ENCODE data around the gene BAIAP2.

Gene BAIAP2

DNA sequence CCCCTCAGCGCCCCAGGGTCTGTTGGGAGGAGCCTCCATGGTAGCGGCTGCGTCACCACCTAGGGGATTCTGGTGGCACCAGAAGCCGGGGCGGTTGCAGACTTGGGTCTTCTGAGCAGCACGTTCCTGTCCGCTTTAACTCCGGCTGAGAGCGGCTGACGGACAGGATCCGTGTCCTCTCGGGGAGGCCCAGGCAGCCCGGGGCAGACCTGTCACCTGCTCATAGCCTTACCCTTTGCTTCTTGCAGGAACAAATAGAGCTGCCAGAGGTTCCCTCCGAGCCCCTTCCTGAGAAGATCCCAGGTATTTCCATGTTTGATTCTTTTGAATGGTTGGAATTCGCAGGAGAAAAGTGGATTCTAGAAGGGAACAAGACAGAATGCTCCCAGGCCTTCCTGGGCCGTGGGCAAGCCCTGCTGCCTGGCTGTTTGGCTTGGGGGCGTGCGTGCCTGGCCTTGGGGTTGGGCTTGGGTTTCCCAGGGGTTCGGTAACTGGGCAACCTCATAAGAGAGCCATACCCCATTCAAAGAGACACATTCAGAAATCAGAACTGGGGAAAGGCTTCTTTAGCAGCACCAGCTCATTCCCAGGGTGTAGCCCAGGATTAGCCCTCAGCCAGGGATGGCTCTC is 36.7 kb upstream of the BAIAP2 start:
- TF ChIP-seq ZFX (IDR thresholded peaks at IDR 0.05; ENCODE audit: borderline replicate concordance) = no peak
- TF ChIP-seq, protein P1, sequence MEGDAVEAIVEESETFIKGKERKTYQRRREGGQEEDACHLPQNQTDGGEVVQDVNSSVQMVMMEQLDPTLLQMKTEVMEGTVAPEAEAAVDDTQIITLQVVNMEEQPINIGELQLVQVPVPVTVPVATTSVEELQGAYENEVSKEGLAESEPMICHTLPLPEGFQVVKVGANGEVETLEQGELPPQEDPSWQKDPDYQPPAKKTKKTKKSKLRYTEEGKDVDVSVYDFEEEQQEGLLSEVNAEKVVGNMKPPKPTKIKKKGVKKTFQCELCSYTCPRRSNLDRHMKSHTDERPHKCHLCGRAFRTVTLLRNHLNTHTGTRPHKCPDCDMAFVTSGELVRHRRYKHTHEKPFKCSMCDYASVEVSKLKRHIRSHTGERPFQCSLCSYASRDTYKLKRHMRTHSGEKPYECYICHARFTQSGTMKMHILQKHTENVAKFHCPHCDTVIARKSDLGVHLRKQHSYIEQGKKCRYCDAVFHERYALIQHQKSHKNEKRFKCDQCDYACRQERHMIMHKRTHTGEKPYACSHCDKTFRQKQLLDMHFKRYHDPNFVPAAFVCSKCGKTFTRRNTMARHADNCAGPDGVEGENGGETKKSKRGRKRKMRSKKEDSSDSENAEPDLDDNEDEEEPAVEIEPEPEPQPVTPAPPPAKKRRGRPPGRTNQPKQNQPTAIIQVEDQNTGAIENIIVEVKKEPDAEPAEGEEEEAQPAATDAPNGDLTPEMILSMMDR (IDR thresholded peaks at IDR 0.05) = no peak
- no peak overlapping the region for H3K27ac ChIP-seq

DNA sequence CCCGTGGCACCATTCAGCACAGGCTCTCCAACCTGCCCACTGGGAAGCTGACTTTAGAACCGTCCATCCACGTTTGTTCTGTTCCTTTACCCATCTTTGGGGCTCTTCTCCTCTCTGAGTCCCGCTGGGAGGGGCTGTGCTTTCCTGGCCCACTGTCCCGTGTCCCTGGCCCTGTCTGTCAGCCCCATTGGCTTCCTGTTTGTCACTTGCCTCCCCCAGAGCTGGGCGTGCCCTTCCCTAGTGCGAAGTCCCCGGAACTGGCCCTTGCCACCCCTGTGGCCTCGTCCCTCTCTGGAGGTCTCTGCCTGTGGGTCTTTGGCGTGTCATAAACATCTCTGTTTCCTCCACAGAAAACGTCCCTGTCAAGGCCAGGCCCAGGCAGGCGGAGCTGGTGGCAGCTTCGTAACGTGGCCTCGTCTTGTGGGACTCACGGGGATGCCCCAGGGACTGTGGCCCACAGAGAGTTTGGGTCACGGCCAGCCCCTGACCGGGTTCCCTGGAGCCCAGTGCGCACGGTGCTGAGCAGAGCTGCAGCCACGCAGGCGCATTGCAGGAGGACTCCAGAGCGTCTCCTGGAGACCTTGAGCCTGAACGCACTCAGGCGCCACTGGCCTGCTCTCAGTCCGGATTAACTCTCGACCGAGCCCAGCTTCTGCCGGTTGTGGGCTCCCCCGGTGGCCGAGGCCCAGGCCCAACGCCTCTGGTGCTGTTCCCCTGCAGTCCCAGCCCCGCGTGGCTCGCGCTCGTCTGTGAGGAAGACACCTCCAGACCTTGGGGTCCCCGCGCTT is 36.0 kb upstream of the BAIAP2 start:
- no peak overlapping the region for H3K27ac ChIP-seq
- no peak for TF ChIP-seq ZFX (IDR thresholded peaks at IDR 0.05; ENCODE audit: borderline replicate concordance)
- TF ChIP-seq, protein P1 (IDR thresholded peaks at IDR 0.05) = no peak

DNA sequence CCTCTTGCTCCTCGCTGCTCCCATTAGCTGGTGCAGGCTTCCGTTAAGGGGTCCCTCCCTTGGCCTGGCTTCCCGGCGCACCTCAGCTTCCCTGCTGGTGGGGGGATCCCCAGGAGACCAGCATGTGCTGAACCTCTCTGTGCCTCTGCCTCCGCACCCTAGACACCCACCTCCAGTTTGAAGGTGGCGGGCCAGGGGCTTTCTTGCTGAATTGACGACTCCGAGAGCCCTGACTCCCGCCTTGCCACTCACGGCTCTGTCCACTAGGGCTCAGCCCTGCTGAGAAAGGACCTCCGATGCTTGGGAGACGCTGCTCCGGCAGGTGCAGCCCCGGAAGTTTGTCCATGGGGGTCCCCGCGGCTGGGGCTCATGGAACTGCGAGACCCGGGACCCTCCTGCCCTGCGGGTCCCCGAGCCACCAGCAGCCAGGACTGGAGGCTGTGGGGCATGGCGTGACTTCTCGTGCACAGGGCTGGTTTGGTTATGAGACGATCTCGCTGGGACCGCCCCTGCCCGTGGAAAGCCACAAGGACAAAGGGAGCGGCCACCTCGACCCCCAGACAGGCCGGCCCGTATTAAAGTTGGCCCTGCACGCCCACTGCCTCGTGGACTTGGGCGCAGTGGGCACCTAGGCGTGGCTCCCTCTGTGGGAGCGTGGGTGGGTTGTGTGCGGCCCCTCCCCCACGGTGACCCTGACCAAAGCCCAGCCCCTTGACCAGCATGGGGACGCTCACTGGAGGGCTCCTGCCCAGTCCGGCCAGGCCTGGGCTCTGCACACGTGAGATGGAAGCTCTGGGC is 35.2 kb upstream of the BAIAP2 start:
- H3K27ac ChIP-seq = no peak overlapping the region
- no peak for TF ChIP-seq ZFX (IDR thresholded peaks at IDR 0.05; ENCODE audit: borderline replicate concordance)
- TF ChIP-seq, protein P1 (IDR thresholded peaks at IDR 0.05) = no peak

DNA sequence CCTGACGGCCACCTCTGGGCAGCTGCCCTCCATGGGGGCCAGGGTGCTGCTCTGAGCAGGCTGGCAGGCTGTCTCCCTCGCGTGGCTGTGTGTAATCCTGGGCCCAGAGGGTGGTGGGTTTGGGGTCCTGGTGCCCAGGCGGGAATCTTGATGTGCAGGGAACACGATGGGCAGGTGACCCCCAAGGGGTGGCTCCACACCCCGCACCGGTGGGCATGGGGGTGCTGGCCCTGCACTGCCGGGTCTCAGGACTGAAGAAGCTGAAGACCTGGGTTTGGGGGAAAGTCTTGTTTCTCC is 34.7 kb upstream of the BAIAP2 start:
- TF ChIP-seq ZFX (IDR thresholded peaks at IDR 0.05; ENCODE audit: borderline replicate concordance) = no peak
- TF ChIP-seq, protein P1 (IDR thresholded peaks at IDR 0.05) = no peak
- H3K27ac ChIP-seq = no peak overlapping the region

DNA sequence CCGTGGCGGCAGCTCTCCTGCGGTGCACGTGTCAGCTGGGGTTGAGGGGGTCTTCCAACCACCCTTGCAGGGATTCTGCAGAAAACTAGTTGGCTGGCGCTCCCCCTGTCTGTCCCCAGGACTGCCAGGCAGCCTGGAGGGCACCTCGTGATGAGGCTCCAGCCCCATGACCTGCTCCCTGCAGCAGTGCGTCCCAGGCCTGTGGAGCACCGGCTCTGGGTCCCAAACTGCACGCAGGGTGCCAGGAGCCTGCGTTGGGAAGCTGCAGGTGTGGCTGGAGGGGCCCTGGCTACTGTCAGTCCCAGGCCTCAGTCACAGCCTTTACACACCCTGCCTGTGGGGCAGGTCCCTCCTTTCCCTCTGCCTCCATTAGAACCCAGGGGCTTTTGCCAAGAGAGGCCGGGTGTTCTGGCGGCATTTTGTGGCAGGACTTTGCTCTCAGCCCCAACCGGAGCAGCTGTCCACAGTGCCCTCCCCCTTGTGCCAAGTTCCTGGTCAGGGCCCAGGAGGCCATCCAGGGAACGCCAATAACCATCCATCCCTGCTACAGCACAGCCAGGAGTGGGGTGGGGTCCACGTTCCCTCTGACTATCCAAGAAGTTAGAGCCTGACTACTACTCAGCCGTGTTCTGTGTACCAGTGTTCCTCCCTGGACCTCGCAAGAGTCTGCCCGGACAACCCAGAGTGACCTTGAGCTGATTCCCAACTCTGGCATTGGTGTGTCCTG is 34.2 kb upstream of the BAIAP2 start:
- TF ChIP-seq, protein P1 (IDR thresholded peaks at IDR 0.05) = no peak
- no peak for TF ChIP-seq ZFX (IDR thresholded peaks at IDR 0.05; ENCODE audit: borderline replicate concordance)
- H3K27ac ChIP-seq = no peak overlapping the region

DNA sequence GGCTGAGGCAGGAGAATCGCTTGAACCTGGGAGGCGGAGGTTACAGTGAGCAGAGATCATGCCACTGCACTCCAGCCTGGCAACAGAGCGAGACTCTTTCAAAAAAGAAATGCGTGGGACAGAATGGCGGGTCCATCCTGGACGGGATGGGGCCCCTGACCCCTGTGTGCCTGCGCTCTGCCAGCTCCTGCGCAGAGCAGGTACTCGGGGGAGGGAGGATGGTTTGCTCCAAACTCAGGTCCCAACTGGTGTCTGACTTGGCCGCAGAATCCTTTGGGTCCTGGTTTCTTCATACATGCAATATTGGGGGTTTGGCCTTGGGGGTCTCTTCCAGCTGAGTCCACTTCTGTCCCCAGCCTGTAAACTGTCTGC is 33.0 kb upstream of the BAIAP2 start:
- TF ChIP-seq, protein P1 (IDR thresholded peaks at IDR 0.05) = no peak
- TF ChIP-seq ZFX (IDR thresholded peaks at IDR 0.05; ENCODE audit: borderline replicate concordance) = no peak

More for the DNA sequence above, 33.0 kb upstream of the BAIAP2 start:
- no peak overlapping the region for H3K27ac ChIP-seq
